IMR-90 (cell line): ENCODE measurements around the gene ATP10D. TPM values are rescaled to one million over a fixed set of nuclear protein-coding genes. Genes with fewer than 3 reads are reported as not detected.

ENCODE experiments used
- ATAC-seq: fragments of 200-7000 bp; cut with Tn5 transposase; 2 replicates; pipeline ENCODE4 v1.9.1; 2020; ENCODE audit warnings: low read depth, mild to moderate bottlenecking, moderate library complexity
- BruUV-seq: library from RNA; stranded (reverse); fragments of 400-500 nt; replicated peaks from 2 replicates; lab custom pipeline; 2021; lab: Mats Ljungman, UMichigan
- CTCF ChIA-PET: fragments of 300-600 bp; formaldehyde crosslinking; extraction: SDS; loops from one replicate; lab custom pipeline; 2021; ENCODE audit warnings: antibody characterized with exemption; lab: Yijun Ruan, JAX
- POLR2A ChIA-PET: fragments of 300-600 bp; sonication (Branson Sonifier 250); formaldehyde crosslinking; loops from one replicate; lab custom pipeline; 2022; ENCODE audit warnings: antibody characterized with exemption; ENCODE audit not compliant: unreplicated experiment; lab: Charles Lee
- DNase-seq: peaks from one replicate; pipeline ENCODE4 v3.0.0; 2013
- H2AFZ ChIP-seq: replicated peaks from 2 replicates; pipeline ENCODE3; 2013; ENCODE audit warnings: low read length, mild to moderate bottlenecking; ENCODE audit not compliant: poor library complexity
- H2AK5ac ChIP-seq: 2 replicates; pipeline ENCODE4 v1.6.1; 2013; ENCODE audit warnings: low read depth, low read length, inconsistent platforms
- H2AK9ac ChIP-seq: replicated peaks from 2 replicates; pipeline ENCODE3; 2013; ENCODE audit warnings: mild to moderate bottlenecking, low read depth, low read length, moderate library complexity; ENCODE audit not compliant: poor library complexity
- H2BK120ac ChIP-seq: 2 replicates; pipeline ENCODE4 v1.6.1; 2013; ENCODE audit warnings: low read depth, low read length, inconsistent platforms
- H2BK15ac ChIP-seq: 3 replicates; pipeline ENCODE4 v1.6.1; 2013; ENCODE audit warnings: low read depth, low read length, inconsistent platforms
- H2BK20ac ChIP-seq: 2 replicates; pipeline ENCODE4 v1.6.1; 2013; ENCODE audit warnings: low read depth, mild to moderate bottlenecking, inconsistent platforms, low read length, moderate library complexity
- H2BK5ac ChIP-seq: 2 replicates; pipeline ENCODE4 v1.6.1; 2013; ENCODE audit warnings: mild to moderate bottlenecking, low read depth, low read length, inconsistent platforms; ENCODE audit not compliant: poor library complexity, severe bottlenecking
- H3K14ac ChIP-seq: replicated peaks from 2 replicates; pipeline ENCODE4 v1.6.1; 2013; ENCODE audit warnings: low read depth, low read length, inconsistent platforms
- H3K18ac ChIP-seq: 2 replicates; pipeline ENCODE4 v1.6.1; 2013; ENCODE audit warnings: low read depth, low read length, control low read depth
- H3K23ac ChIP-seq: 2 replicates; pipeline ENCODE4 v1.6.1; 2013; ENCODE audit warnings: low read depth, low read length, inconsistent platforms
- H3K27ac ChIP-seq: 2 replicates; pipeline ENCODE4 v1.5.1; 2013; ENCODE audit warnings: mild to moderate bottlenecking, control low read depth, low read length; ENCODE audit not compliant: insufficient read depth
- H3K27me3 ChIP-seq: 2 replicates; pipeline ENCODE4 v1.6.1; 2013; ENCODE audit warnings: low read length; ENCODE audit not compliant: control insufficient read depth, insufficient read depth
- H3K36me3 ChIP-seq: 2 replicates; pipeline ENCODE4 v1.6.1; 2013; ENCODE audit warnings: low read length, mixed read lengths; ENCODE audit not compliant: control insufficient read depth, insufficient read depth
- H3K4ac ChIP-seq: 2 replicates; pipeline ENCODE4 v1.6.1; 2013; ENCODE audit warnings: low read depth, low read length, inconsistent platforms
- H3K4me1 ChIP-seq: 2 replicates; pipeline ENCODE4 v1.6.1; 2013; ENCODE audit warnings: low read length, mixed read lengths; ENCODE audit not compliant: control insufficient read depth, insufficient read depth
- H3K4me2 ChIP-seq: 2 replicates; pipeline ENCODE4 v1.6.1; 2013; ENCODE audit warnings: low read depth, mild to moderate bottlenecking, control low read depth, low read length, moderate library complexity
- H3K4me3 ChIP-seq: 2 replicates; pipeline ENCODE4 v1.5.1; 2013; ENCODE audit warnings: low read depth, mild to moderate bottlenecking, control low read depth, low read length, moderate library complexity; ENCODE audit not compliant: insufficient read depth
- H3K56ac ChIP-seq: 2 replicates; pipeline ENCODE4 v1.6.1; 2013; ENCODE audit warnings: low read length, inconsistent platforms; ENCODE audit not compliant: insufficient read depth; ENCODE audit errors: extremely low read depth
- H3K79me1 ChIP-seq, 2 experiments: 2 replicates each; pipeline ENCODE4 v1.6.1; 2013; ENCODE audit warnings: low read length in 2 of 2, inconsistent platforms in 1 of 2, low read depth in 1 of 2
- H3K9ac ChIP-seq: 2 replicates; pipeline ENCODE4 v1.6.1; 2013; ENCODE audit warnings: low read depth, low read length, control low read depth
- H3K9me1 ChIP-seq: 2 replicates; pipeline ENCODE4 v1.6.1; 2013; ENCODE audit warnings: low read length, inconsistent platforms; ENCODE audit not compliant: insufficient read depth
- H3K9me3 ChIP-seq: 2 replicates; pipeline ENCODE4 v1.6.1; 2013; ENCODE audit warnings: low read length; ENCODE audit not compliant: control insufficient read depth, insufficient read depth
- H4K20me1 ChIP-seq: 2 replicates; pipeline ENCODE4 v1.6.1; 2013; ENCODE audit warnings: low read length, inconsistent platforms; ENCODE audit not compliant: insufficient read depth
- H4K5ac ChIP-seq: 2 replicates; pipeline ENCODE4 v1.6.1; 2013; ENCODE audit warnings: mild to moderate bottlenecking, low read depth, low read length, control low read depth
- H4K8ac ChIP-seq, 2 experiments: 2 replicates each; pipeline ENCODE4 v1.6.1; 2013; ENCODE audit warnings: low read depth in 2 of 2, low read length in 2 of 2, control low read depth in 1 of 2, inconsistent platforms in 1 of 2
- H4K91ac ChIP-seq: 2 replicates; pipeline ENCODE4 v1.6.1; 2013; ENCODE audit warnings: low read depth, low read length, inconsistent platforms; ENCODE audit not compliant: insufficient read depth
- CEBPB ChIP-seq: IDR thresholded peaks from 2 replicates; pipeline ENCODE4 v1.6.1; 2012; ENCODE audit warnings: low read depth, low read length, improper control_type of control experiment
- FOS ChIP-seq: fragments of 150-350 bp; IDR thresholded peaks from 2 replicates; pipeline ENCODE4 v1.6.1; 2016; ENCODE audit warnings: low read depth, low read length
- MAFK ChIP-seq: IDR thresholded peaks from 2 replicates; pipeline ENCODE4 v1.6.1; 2012; ENCODE audit warnings: low read depth, low read length, improper control_type of control experiment
- MAZ ChIP-seq: IDR thresholded peaks from 2 replicates; pipeline ENCODE4 v1.6.1; 2012; ENCODE audit warnings: low read depth, mild to moderate bottlenecking, low read length, improper control_type of control experiment, moderate library complexity, borderline replicate concordance
- MXI1 ChIP-seq: IDR thresholded peaks from 2 replicates; pipeline ENCODE4 v1.6.1; 2012; ENCODE audit warnings: low read depth, mild to moderate bottlenecking, low read length, moderate library complexity, borderline replicate concordance
- POLR2A ChIP-seq: IDR thresholded peaks from 2 replicates; pipeline ENCODE4 v1.6.1; 2012; ENCODE audit warnings: mild to moderate bottlenecking, low read depth, low read length
- RAD21 ChIP-seq: IDR thresholded peaks from 2 replicates; pipeline ENCODE4 v1.6.1; 2012; ENCODE audit warnings: low read length, improper control_type of control experiment
- RCOR1 ChIP-seq: IDR thresholded peaks from 2 replicates; pipeline ENCODE4 v1.6.1; 2012; ENCODE audit warnings: mild to moderate bottlenecking, low read length, improper control_type of control experiment; ENCODE audit not compliant: insufficient replicate concordance
- RFX5 ChIP-seq: IDR thresholded peaks from 2 replicates; pipeline ENCODE4 v1.8.0; 2012; ENCODE audit warnings: low read depth, mild to moderate bottlenecking, low read length, moderate library complexity
- SMC3 ChIP-seq: fragments of 150-350 bp; IDR thresholded peaks from 2 replicates; pipeline ENCODE4 v1.6.1; 2016; ENCODE audit warnings: low read depth, mild to moderate bottlenecking, antibody characterized with exemption, low read length, moderate library complexity
- WGBS, 2 experiments: methylation state at CpG; one replicate each; pipeline versions ENCODE4 v1.1.5 to v1.1.7; 2013; ENCODE audit warnings: missing lambda C conversion rate in 2 of 2; ENCODE audit not compliant: insufficient read length in 1 of 2; ENCODE audit errors: extremely low coverage in 2 of 2; 5-methylcytosine and 5-hydroxymethylcytosine counted together
- dilution Hi-C: fragments of 300-500 bp; cut with HindIII; formaldehyde crosslinking; loops from one replicate; pipeline ENCODE4 v1.14.3; 2018; ENCODE audit warnings: low sequenced_read_pairs; ENCODE audit not compliant: unreplicated experiment
- in situ Hi-C: fragments of 300-500 bp; cut with MboI; formaldehyde crosslinking; loops from 3 replicates; pipeline ENCODE4 v1.14.3; 2019; ENCODE audit warnings: low sequenced_read_pairs, inconsistent platforms, mixed read lengths
- intact Hi-C: fragments of 100-400 bp; cut with micrococcal nuclease; formaldehyde crosslinking; loops from 2 replicates; pipeline ENCODE4 v1.10.0; 2022
- polyA plus RNA-seq, 3 experiments: library from polyadenylated mRNA; depleted of rRNA; stranded (reverse); fragments of >200 nt; gene quantifications; 2 replicates each; pipeline ENCODE4 v1.2.3, GENCODE V29; 2012; ENCODE audit warnings: low replicate concordance in 1 of 3
- total RNA-seq: library from RNA; depleted of rRNA; stranded (reverse); fragments of >200 nt; gene quantifications from 2 replicates; pipeline ENCODE4 v1.2.3, GENCODE V29; 2012
- TF ChIP-seq, protein P1 (sequence below): conservative IDR thresholded peaks from 2 replicates; pipeline ENCODE4 v1.5.1; 2012; ENCODE audit warnings: mild to moderate bottlenecking, low read depth, low read length, improper control_type of control experiment

ATP10D gene
- total and polyA plus RNA-seq, 2 of the 4 experiments (the other 2 are of a cell fraction), result 28.9 to 135 TPM

DNA sequence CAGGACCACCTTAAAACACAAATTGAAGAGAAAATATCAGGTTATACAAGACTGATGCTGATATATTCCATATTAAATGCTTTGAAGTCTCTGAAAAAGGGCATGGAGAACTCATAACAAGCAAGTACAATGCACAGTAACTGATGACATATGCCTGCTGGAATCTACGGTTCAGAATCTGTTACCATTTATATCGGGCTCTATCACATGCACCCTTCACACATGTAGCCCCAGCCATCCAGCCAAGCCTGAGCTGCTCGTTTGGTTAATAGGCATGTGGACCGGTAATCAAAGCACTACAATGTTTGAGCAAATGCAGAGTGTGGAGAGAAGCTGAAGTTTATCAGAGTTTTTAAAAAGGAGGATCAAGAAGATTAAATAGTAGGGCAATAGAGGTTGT lies 33.4 kb upstream of the ATP10D start:
- peaks cover 2% of the 10 kb centered on the region; the same call in 1 of the 2 replicates for H3K4me1 ChIP-seq
- H3K4me3 ChIP-seq, result no peak overlapping the region
- no peak overlapping the region for H2AK5ac ChIP-seq
- H4K5ac ChIP-seq, result no peak overlapping the region
- no peaks in the 10 kb centered on the region for H4K20me1 ChIP-seq
- peak overlapping the region; percentile 45; the same call in 1 of the 2 replicates for H3K14ac ChIP-seq
- no peak overlapping the region for H3K27ac ChIP-seq
- ATAC-seq (peak; percentile 84), DNase-seq (peak; percentile 61)
- WGBS, 2 experiments, result no CpG with 5 or more reads among the region's 4 CpGs
- ChIA-PET POLR2A (no interaction called here), CTCF (no interaction called here)
- H2AK9ac ChIP-seq, result no peak overlapping the region
- no peaks in the 10 kb centered on the region for H3K27me3 ChIP-seq
- H2BK20ac ChIP-seq, result no peak overlapping the region
- H3K79me1 ChIP-seq, result no peaks in the 10 kb centered on the region; a peak in 3 of 4 replicates
- peaks cover 9% of the 10 kb centered on the region for H3K36me3 ChIP-seq
- H3K9me3 ChIP-seq, result no peaks in the 10 kb centered on the region
- peak overlapping the region; percentile 36; the same call in 1 of the 2 replicates for H3K4me2 ChIP-seq
- no peak overlapping the region for H4K91ac ChIP-seq
- H3K9me1 ChIP-seq, result no peaks in the 10 kb centered on the region
- no peak overlapping the region for H3K9ac ChIP-seq
- TF ChIP-seq SMC3 (no peak), RFX5 (no peak), POLR2A (no peak), MAFK (no peak), MXI1 (no peak), CEBPB (no peak), RAD21 (no peak), MAZ (no peak), RCOR1 (no peak), FOS (no peak)
- TF ChIP-seq, protein P1, sequence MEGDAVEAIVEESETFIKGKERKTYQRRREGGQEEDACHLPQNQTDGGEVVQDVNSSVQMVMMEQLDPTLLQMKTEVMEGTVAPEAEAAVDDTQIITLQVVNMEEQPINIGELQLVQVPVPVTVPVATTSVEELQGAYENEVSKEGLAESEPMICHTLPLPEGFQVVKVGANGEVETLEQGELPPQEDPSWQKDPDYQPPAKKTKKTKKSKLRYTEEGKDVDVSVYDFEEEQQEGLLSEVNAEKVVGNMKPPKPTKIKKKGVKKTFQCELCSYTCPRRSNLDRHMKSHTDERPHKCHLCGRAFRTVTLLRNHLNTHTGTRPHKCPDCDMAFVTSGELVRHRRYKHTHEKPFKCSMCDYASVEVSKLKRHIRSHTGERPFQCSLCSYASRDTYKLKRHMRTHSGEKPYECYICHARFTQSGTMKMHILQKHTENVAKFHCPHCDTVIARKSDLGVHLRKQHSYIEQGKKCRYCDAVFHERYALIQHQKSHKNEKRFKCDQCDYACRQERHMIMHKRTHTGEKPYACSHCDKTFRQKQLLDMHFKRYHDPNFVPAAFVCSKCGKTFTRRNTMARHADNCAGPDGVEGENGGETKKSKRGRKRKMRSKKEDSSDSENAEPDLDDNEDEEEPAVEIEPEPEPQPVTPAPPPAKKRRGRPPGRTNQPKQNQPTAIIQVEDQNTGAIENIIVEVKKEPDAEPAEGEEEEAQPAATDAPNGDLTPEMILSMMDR, result no peak
- BruUV-seq, result no TSS peak
- no peak overlapping the region for H3K18ac ChIP-seq
- H3K23ac ChIP-seq, result no peak overlapping the region; the same call in 1 of the 2 replicates
- H2BK120ac ChIP-seq, result no peak overlapping the region
- no peak overlapping the region for H4K8ac ChIP-seq
- no peak overlapping the region for H2BK15ac ChIP-seq
- H2AFZ ChIP-seq, result no peak overlapping the region
- H2BK5ac ChIP-seq, result no peak overlapping the region
- dilution Hi-C loops (no loop called here), in situ Hi-C loops (no loop called here), intact Hi-C loops (loop anchor here (10.0 kb wide), 1 partner anchor 57 kb away; no protein-coding TSS in a partner anchor)
- H3K56ac ChIP-seq, result no peak overlapping the region
- H3K4ac ChIP-seq, result 0 out of 2 replicates have a peak overlapping the region, but pooled peaks have one; percentile 45
